ENCODE measurements around the gene C9orf50.
A peak's percentile ranks its signal among the peaks of the same experiment; 100 is the strongest.

- peak; percentile 13 to 35; a peak in 1 of 4 replicates for TF ChIP-seq CTCF (conservative IDR thresholded peaks at IDR 0.05; ENCODE audit: low read depth in 2 of 2)
- TF ChIP-seq EZH2 (IDR thresholded peaks at IDR 0.05; ENCODE audit: low read depth, unreplicated experiment) = no peak
- no peak for TF ChIP-seq EZH2phosphoT487 (IDR thresholded peaks at IDR 0.05; ENCODE audit: unreplicated experiment)
- no peak for TF ChIP-seq REST (IDR thresholded peaks at IDR 0.05; ENCODE audit: unreplicated experiment)
- TF ChIP-seq POLR2AphosphoS5 (IDR thresholded peaks at IDR 0.05; ENCODE audit: low read depth) = no peak
- TF ChIP-seq JUNB (IDR thresholded peaks at IDR 0.05; ENCODE audit: unreplicated experiment) = no peak
These were observed 46.9 kb upstream of the C9orf50 start for GRCh38 chr9:129667850-129668249.

Measured in GM23338 (cell line).